ENCODE results near the gene NSMCE1.
A peak's percentile ranks its signal among the peaks of the same experiment; 100 is the strongest.
"Not testable (repeated sequence)": the region's sequence is repeated elsewhere in the genome, so short reads cannot be mapped to it uniquely, and the experiment has no call there.

NSMCE1 gene

DNA sequence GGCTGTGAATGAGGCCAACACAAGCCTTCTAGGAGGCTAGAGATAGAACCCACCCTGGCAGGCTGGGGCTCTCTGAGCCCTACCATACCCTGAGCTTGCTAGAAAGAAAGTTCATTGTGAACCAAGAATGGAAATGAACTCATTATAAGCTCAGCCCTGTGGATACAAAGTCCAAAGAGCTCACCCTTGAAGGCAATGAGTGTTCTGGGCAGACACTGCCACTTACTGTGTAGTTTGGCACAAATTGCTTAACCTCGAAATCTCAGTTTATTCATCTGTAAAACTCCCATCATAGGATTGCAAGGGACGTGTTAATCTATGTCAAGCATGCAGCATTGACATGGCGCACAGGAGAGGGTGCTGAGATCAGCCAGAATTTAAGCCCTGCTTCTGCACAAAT, 59.8 kb downstream of the NSMCE1 start:
- DNase-seq (ENCODE audit: extremely low read depth, insufficient read length), result no peak
- Histone ChIP-seq H3K36me3 (ENCODE audit: control insufficient read depth, insufficient read depth, low read length) (peaks cover 4% of the 10 kb centered on the region; the same call in 1 of the 2 replicates), H3K4me3 (replicated peaks; ENCODE audit: low read depth, low read length) (no peak overlapping the region), H3K27me3 (replicated peaks; ENCODE audit: control insufficient read depth, insufficient read depth, low read length) (no peaks in the 10 kb centered on the region)
- TF ChIP-seq CTCF (IDR thresholded peaks at IDR 0.05; ENCODE audit: insufficient read depth, low read length, poor library complexity, severe bottlenecking), result no peak

DNA sequence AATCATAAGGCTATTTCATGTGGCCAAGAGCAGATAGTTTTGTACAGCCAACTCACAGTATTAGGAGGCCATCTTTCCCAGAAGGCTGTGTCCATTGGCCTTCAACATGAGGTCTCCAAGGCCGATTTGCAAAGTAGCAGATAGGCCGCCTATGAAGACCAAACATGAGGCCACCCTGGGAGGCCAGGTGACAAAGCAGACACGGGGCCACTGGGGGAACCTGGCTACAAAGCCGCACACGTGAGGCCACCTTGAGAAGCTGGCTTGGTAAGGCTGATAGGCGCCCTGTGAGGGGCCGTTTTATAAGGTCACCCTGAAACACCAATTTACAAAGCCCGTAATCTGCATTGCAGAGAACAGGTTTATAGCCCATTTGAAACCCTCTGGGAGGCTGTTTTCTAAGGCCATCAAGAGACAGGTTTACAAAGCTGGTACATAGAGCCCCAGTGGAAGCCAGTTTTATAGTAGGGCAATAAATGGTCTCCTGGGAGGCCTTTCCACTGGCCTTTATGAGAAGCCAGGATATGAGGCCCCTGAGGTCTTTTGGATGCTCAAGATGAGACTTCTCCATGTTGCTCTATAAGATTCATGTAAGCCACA, 60.4 kb downstream of the NSMCE1 start:
- DNase-seq (ENCODE audit: extremely low read depth, insufficient read length), result no peak

DNA sequence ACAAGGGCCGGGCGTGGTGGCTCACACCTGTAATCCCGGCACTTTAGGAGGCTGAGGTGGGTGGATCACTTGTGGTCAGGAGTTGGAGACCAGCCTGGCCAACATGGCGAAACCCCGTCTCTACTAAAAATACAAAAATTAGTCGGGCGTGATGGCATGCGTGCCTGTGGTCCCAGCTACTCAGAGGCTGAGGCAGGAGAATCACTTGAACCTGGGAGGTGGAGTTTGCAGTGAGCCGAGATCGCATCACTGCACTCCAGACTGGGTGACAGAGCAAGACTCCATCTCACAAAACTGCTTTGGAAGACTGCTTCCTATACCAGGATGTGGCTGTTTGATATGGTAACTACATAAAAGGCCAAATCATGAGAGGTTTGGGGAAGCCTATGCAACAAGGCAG, 61.5 kb downstream of the NSMCE1 start:
- H3K36me3 ChIP-seq (ENCODE audit: control insufficient read depth, insufficient read depth, low read length); DNase-seq (ENCODE audit: extremely low read depth, insufficient read length); H3K4me3 ChIP-seq (replicated peaks; ENCODE audit: low read depth, low read length); H3K27me3 ChIP-seq (replicated peaks; ENCODE audit: control insufficient read depth, insufficient read depth, low read length): not testable (repeated sequence)

More for the DNA sequence above, 60.4 kb downstream of the NSMCE1 start:
- no peak for TF ChIP-seq CTCF (IDR thresholded peaks at IDR 0.05; ENCODE audit: insufficient read depth, low read length, poor library complexity, severe bottlenecking)
- no peak overlapping the region for H3K4me3 ChIP-seq (replicated peaks; ENCODE audit: low read depth, low read length)
- peaks cover 4% of the 10 kb centered on the region; the same call in 1 of the 2 replicates for H3K36me3 ChIP-seq (ENCODE audit: control insufficient read depth, insufficient read depth, low read length)
- H3K27me3 ChIP-seq (replicated peaks; ENCODE audit: control insufficient read depth, insufficient read depth, low read length), result no peaks in the 10 kb centered on the region

DNA sequence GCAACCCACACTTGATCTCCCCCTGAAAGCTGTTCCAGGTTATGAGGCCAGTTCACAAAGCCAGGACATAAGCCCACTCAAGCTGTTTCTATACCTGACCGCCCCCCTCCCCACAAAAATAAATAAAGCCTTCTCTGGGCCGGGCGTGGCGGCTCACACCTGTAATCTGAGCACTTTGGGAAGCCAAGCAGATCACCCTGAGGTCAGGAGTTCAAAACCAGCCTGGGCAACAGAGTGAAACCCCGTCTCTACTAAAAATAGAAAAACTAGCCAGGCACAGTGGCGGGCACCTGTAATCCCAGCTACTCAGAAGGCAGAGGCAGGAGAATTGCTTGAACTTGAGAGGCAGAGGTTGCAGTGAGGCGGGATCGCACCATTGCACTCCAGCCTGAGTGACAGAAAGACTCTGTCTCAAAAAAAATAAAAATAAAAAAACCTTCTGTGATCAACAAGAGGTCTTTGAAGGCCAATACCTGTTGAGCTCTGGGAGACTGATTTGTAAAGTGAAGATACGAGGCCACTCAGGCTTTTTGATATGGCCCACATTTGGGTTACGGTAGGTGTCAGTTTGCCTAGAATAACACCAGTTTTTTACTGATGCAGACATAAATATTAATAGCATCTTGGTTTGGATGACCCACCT, 63.0 kb downstream of the NSMCE1 start:
- Histone ChIP-seq H3K4me3 (replicated peaks; ENCODE audit: low read depth, low read length) (no peak overlapping the region), H3K27me3 (replicated peaks; ENCODE audit: control insufficient read depth, insufficient read depth, low read length) (no peaks in the 10 kb centered on the region), H3K36me3 (ENCODE audit: control insufficient read depth, insufficient read depth, low read length) (peaks cover 2% of the 10 kb centered on the region; the same call in 1 of the 2 replicates)
- DNase-seq (ENCODE audit: extremely low read depth, insufficient read length), result no peak
- no peak for TF ChIP-seq CTCF (IDR thresholded peaks at IDR 0.05; ENCODE audit: insufficient read depth, low read length, poor library complexity, severe bottlenecking)

- DNase-seq (ENCODE audit: extremely low read depth, insufficient read length), result no peak
- no peaks in the 10 kb centered on the region for H3K27me3 ChIP-seq (replicated peaks; ENCODE audit: control insufficient read depth, insufficient read depth, low read length)
- H3K4me3 ChIP-seq (replicated peaks; ENCODE audit: low read depth, low read length), result peak overlapping the region; percentile 84
- H3K36me3 ChIP-seq (ENCODE audit: control insufficient read depth, insufficient read depth, low read length), result no peaks in the 10 kb centered on the region
- TF ChIP-seq CTCF (IDR thresholded peaks at IDR 0.05; ENCODE audit: insufficient read depth, low read length, poor library complexity, severe bottlenecking), result no peak
Measured at GRCh38 chr16:27204312-27204915, 64.2 kb downstream of the NSMCE1 start.

GRCh38 chr16:27203507-27204311, 64.9 kb downstream of the NSMCE1 start, which contains the start of gene KDM8:
Gene KDM8 (plus strand): TSS chr16:27203526. CDS start chr16:27210124, 6,598 bp downstream.
- TF ChIP-seq CTCF (IDR thresholded peaks at IDR 0.05; ENCODE audit: insufficient read depth, low read length, poor library complexity, severe bottlenecking), result no peak
- Histone ChIP-seq H3K4me3 (replicated peaks; ENCODE audit: low read depth, low read length) (peak within 1 kb of the TSS; percentile 85), H3K36me3 (ENCODE audit: control insufficient read depth, insufficient read depth, low read length) (no peaks in the 10 kb centered on the region), H3K27me3 (replicated peaks; ENCODE audit: control insufficient read depth, insufficient read depth, low read length) (no peaks in the 10 kb centered on the region)
- DNase-seq (ENCODE audit: extremely low read depth, insufficient read length), result peak; percentile 99
